Prostate gland (tissue), 2 donors: ENCODE data around the gene SIGLEC14. TPM values are rescaled to one million over a fixed set of nuclear protein-coding genes. Genes with fewer than 3 reads are reported as not detected.

ENCODE experiments used
- DNase-seq: peaks from one replicate; pipeline ENCODE4 v3.0.0-alpha.2; 2019; ENCODE audit warnings: low spot score
- H3K27ac ChIP-seq, 2 donors: fragments of 200-600 bp; sonication (generic); 2 replicates each; pipeline ENCODE4 v1.5.1; 2017 to 2019
- H3K27me3 ChIP-seq: fragments of 200-600 bp; sonication (generic); replicated peaks from 2 replicates; pipeline ENCODE4 v1.5.1; 2019; ENCODE audit not compliant: insufficient read depth
- H3K36me3 ChIP-seq, 2 donors: fragments of 200-600 bp; sonication (generic); 1 replicate in 1 of 2; 2 replicates in 1 of 2; pipeline versions ENCODE4 v1.5.1 to v1.8.1; 2017 to 2019
- H3K4me1 ChIP-seq: fragments of 200-600 bp; sonication (generic); replicated peaks from 2 replicates; pipeline ENCODE4 v1.5.1; 2019
- H3K4me3 ChIP-seq, 2 donors: fragments of 200-600 bp; sonication (generic); 2 replicates each; pipeline ENCODE4 v1.5.1; 2017 to 2019
- H3K9me3 ChIP-seq: fragments of 200-600 bp; sonication (generic); 2 replicates; pipeline ENCODE4 v1.5.1; 2017
- CTCF ChIP-seq, 4 experiments: fragments of 200-600 bp in 2 of 4; fragments of 450-650 bp in 2 of 4; sonication (generic) in 2 of 4; IDR thresholded peaks; 1 replicate in 3 of 4; 2 replicates in 1 of 4; pipeline ENCODE4 v1.5.1; 2016 to 2019; ENCODE audit warnings: antibody characterized with exemption in 4 of 4, mild to moderate bottlenecking in 2 of 4, moderate library complexity in 2 of 4
- POLR2A ChIP-seq: fragments of 450-650 bp; IDR thresholded peaks from one replicate; pipeline ENCODE4 v1.6.1; 2016; ENCODE audit warnings: antibody characterized with exemption, mild to moderate bottlenecking
- POLR2AphosphoS5 ChIP-seq: sonication (generic); formaldehyde crosslinking; IDR thresholded peaks from one replicate; pipeline ENCODE4 v1.6.1; 2017; ENCODE audit warnings: antibody characterized with exemption
- WGBS: methylation state at CpG from one replicate; pipeline ENCODE4 v1.1.5; 2018; 5-methylcytosine and 5-hydroxymethylcytosine counted together
- intact Hi-C: fragments of 100-400 bp; cut with DNase I; formaldehyde crosslinking; loops from one replicate; pipeline ENCODE4 v1.14.2; 2022
- total RNA-seq, 2 donors: library from RNA; depleted of rRNA; stranded (reverse); fragments of >200 nt; gene quantifications; one replicate each; pipeline ENCODE4 v1.1.0, GENCODE V29; 2016

Gene SIGLEC14
- total RNA-seq, 2 donors from 2014 or later = 1.8 to 8.0 TPM

GRCh38 chr19:51614789-51615188 lies 31.8 kb downstream of the SIGLEC14 start:
- H3K27me3 ChIP-seq = no peaks in the 10 kb centered on the region
- no peak overlapping the region for H3K27ac ChIP-seq
- no peaks in the 10 kb centered on the region for H3K36me3 ChIP-seq
- H3K4me3 ChIP-seq = no peak overlapping the region
- TF ChIP-seq POLR2AphosphoS5 (no peak), CTCF (IDR thresholded peaks at IDR 0.05) (no peak), POLR2A (no peak)
- no peaks in the 10 kb centered on the region for H3K4me1 ChIP-seq
- DNase-seq = no peak
- no peaks in the 10 kb centered on the region for H3K9me3 ChIP-seq
- WGBS = 65% methylated on average over 5 of the region's 5 CpGs
- intact Hi-C loops = no loop called here

- no peak overlapping the region for H3K27ac ChIP-seq
- no peaks in the 10 kb centered on the region for H3K4me1 ChIP-seq
- no peaks in the 10 kb centered on the region for H3K27me3 ChIP-seq
- H3K36me3 ChIP-seq = no peaks in the 10 kb centered on the region
- TF ChIP-seq POLR2AphosphoS5 = no peak
- no peak for TF ChIP-seq POLR2A
- no peak for TF ChIP-seq CTCF (IDR thresholded peaks at IDR 0.05)
- no peak overlapping the region for H3K4me3 ChIP-seq
- no peak for DNase-seq
- intact Hi-C loops = no loop called here
- H3K9me3 ChIP-seq = no peaks in the 10 kb centered on the region
- WGBS = 83% methylated on average over 1 of the region's 1 CpG
Observed at GRCh38 chr19:51610576-51610975, 36.0 kb downstream of the SIGLEC14 start.

- Histone ChIP-seq H3K4me3 (no peak overlapping the region), H3K4me1 (no peaks in the 10 kb centered on the region), H3K9me3 (no peaks in the 10 kb centered on the region), H3K36me3 (no peaks in the 10 kb centered on the region), H3K27me3 (no peaks in the 10 kb centered on the region), H3K27ac (no peak overlapping the region)
- peak; percentile 30 for DNase-seq
- TF ChIP-seq CTCF (IDR thresholded peaks at IDR 0.05) = peak in 2 of 4 experiments; percentile 30 to 64
- no peak for TF ChIP-seq POLR2AphosphoS5
- no peak for TF ChIP-seq POLR2A
- 23% methylated on average over 13 of the region's 13 CpGs for WGBS
- intact Hi-C loops = no loop called here
Observed at GRCh38 chr19:51607920-51608562, 38.6 kb downstream of the SIGLEC14 start.

- no peak overlapping the region for H3K4me3 ChIP-seq
- no peaks in the 10 kb centered on the region for H3K9me3 ChIP-seq
- no peaks in the 10 kb centered on the region for H3K36me3 ChIP-seq
- 68% methylated on average over 6 of the region's 6 CpGs for WGBS
- no peak for DNase-seq
- no peaks in the 10 kb centered on the region for H3K4me1 ChIP-seq
- intact Hi-C loops = no loop called here
- no peak for TF ChIP-seq CTCF (IDR thresholded peaks at IDR 0.05)
- H3K27ac ChIP-seq = no peak overlapping the region
- no peaks in the 10 kb centered on the region for H3K27me3 ChIP-seq
Observed at GRCh38 chr19:51607077-51607476, 39.5 kb downstream of the SIGLEC14 start.

GRCh38 chr19:51602189-51602854 lies 44.3 kb downstream of the SIGLEC14 start:
- 86% methylated on average over 20 of the region's 20 CpGs for WGBS
- H3K4me1 ChIP-seq = no peaks in the 10 kb centered on the region
- no peaks in the 10 kb centered on the region for H3K27me3 ChIP-seq
- TF ChIP-seq POLR2A = no peak
- TF ChIP-seq POLR2AphosphoS5 = no peak
- no peak for TF ChIP-seq CTCF (IDR thresholded peaks at IDR 0.05)
- no peak for DNase-seq
- H3K36me3 ChIP-seq = no peaks in the 10 kb centered on the region
- no peaks in the 10 kb centered on the region for H3K9me3 ChIP-seq
- no peak overlapping the region for H3K27ac ChIP-seq
- H3K4me3 ChIP-seq = no peak overlapping the region
- intact Hi-C loops = no loop called here
